Stimulated activated CD8-positive, alpha-beta memory T cell treated with anti-CD3 and anti-CD28 coated beads, Interleukin-12 subunit alpha, Interleukin-12 subunit beta, amount 100 ng/mL, for 24 hours (primary cell): Measurements from ENCODE around the gene KRT14.
"Not testable (repeated sequence)": the region's sequence is repeated elsewhere in the genome, so short reads cannot be mapped to it uniquely, and the experiment has no call there.

Experiments
- DNase-seq: peaks from one replicate; pipeline ENCODE4 v3.0.0-alpha.2; 2020; ENCODE audit errors: extremely low read depth

Gene KRT14

GRCh38 chr17:41547921-41548843 is 38.5 kb downstream of the KRT14 start:
- peak; percentile 42 for DNase-seq

- DNase-seq: no peak
Measured at GRCh38 chr17:41547378-41547841, 39.3 kb downstream of the KRT14 start.

- no peak for DNase-seq
Measured at GRCh38 chr17:41546819-41547218, 39.9 kb downstream of the KRT14 start.

GRCh38 chr17:41545829-41546410 is 40.8 kb downstream of the KRT14 start:
- DNase-seq: no peak

- DNase-seq: no peak
Measured at GRCh38 chr17:41544935-41545334, 41.8 kb downstream of the KRT14 start.

GRCh38 chr17:41544491-41544892 is 42.2 kb downstream of the KRT14 start:
- DNase-seq: no peak

GRCh38 chr17:41542786-41543185 is 43.9 kb downstream of the KRT14 start:
- DNase-seq: not testable (repeated sequence)

- DNase-seq: no peak
Measured at GRCh38 chr17:41542357-41542756, 44.3 kb downstream of the KRT14 start.

GRCh38 chr17:41540921-41541625 is 45.6 kb downstream of the KRT14 start:
- no peak for DNase-seq

GRCh38 chr17:41539979-41540701 is 46.6 kb downstream of the KRT14 start:
- DNase-seq: no peak

GRCh38 chr17:41539071-41539492 is 47.6 kb downstream of the KRT14 start:
- DNase-seq: no peak

- DNase-seq: no peak
Measured at GRCh38 chr17:41538565-41538991, 48.1 kb downstream of the KRT14 start.

GRCh38 chr17:41537990-41538389 is 48.7 kb downstream of the KRT14 start:
- no peak for DNase-seq

- DNase-seq: no peak
Measured at GRCh38 chr17:41537614-41537954, 49.1 kb downstream of the KRT14 start.

- DNase-seq: no peak
Measured at GRCh38 chr17:41536741-41537613, 49.7 kb downstream of the KRT14 start.

- DNase-seq: no peak
Measured at GRCh38 chr17:41535764-41536481, 50.8 kb downstream of the KRT14 start.

GRCh38 chr17:41534899-41535546 is 51.7 kb downstream of the KRT14 start:
- DNase-seq: no peak

- no peak for DNase-seq
Measured at GRCh38 chr17:41533613-41534012, 53.1 kb downstream of the KRT14 start.

- no peak for DNase-seq
Measured at GRCh38 chr17:41532947-41533570, 53.6 kb downstream of the KRT14 start.
